ENCODE results near the gene TMEM256. TPM values are rescaled to one million over a fixed set of nuclear protein-coding genes. Genes with fewer than 3 reads are reported as not detected.

TMEM256 gene
- total RNA-seq, 1 donor from 2014 or later, result 118 TPM

DNA sequence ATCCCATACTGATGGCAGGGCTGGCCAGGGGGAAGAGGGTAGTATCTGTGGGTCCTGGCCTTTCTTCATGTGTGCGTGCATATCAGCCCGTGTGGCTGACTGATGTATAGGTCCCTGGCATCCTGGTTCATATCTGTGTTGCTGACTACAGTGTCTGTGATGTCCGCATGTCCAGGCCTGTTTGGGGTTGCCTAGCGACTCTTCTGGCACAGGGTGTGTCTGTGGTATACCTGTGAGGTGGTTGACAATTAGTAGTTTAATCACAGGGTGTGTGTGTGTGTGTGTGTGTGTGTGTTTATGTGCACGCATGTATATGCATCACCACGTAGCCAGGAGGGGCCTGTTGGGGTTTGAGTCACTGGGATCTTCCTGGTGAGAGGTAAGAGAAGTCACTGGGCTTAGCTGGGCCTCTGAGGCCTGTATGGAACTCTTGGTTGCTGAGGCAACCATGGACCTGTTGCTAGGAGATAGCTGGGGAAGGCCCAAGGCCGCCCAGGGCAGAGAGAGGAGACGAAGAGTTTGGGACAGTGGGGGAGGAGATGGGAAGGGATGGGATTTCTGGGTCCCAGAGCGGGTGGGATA is 49.5 kb downstream of the TMEM256 start:
- H3K27me3 ChIP-seq, result no peaks in the 10 kb centered on the region
- no peaks in the 10 kb centered on the region for H3K36me3 ChIP-seq
- H3K4me3 ChIP-seq, result peak overlapping the region in 1 of 2 donors; percentile 87
- no peaks in the 10 kb centered on the region for H3K9me3 ChIP-seq
- intact Hi-C loops (cut with DNase I), result loop anchor here (5.0 to 10.0 kb wide), 4 partner anchors 53 to 210 kb away; partner anchors contain the start of genes FGF11, NLGN2, POLR2A and SENP3
- H3K27ac ChIP-seq, result peak overlapping the region; percentile 96
- TF ChIP-seq POLR2A (IDR thresholded peaks at IDR 0.05) (no peak), POLR2AphosphoS5 (IDR thresholded peaks at IDR 0.05; ENCODE audit: insufficient read depth in 1 of 2, low read depth in 1 of 2) (peak in 1 of 2 donors; percentile 69)
- no peak for DNase-seq (ENCODE audit: extremely low spot score in 2 of 2)
- H3K4me1 ChIP-seq, result peaks cover 45% of the 10 kb centered on the region

Other genes starting within 250 kb of the TMEM256 start
- 2.5 TPM for gene ASGR1, start 224.7 kb downstream of the TMEM256 start, total RNA-seq
- gene DLG4, start 184.3 kb downstream of the TMEM256 start, total RNA-seq, result 23.3 TPM
- gene ACADVL, start 184.2 kb downstream of the TMEM256 start, total RNA-seq, result 957 TPM
- 53.0 TPM for gene DVL2, start 169.6 kb downstream of the TMEM256 start, total RNA-seq
- 24.8 TPM for gene PHF23, start 164.6 kb downstream of the TMEM256 start, total RNA-seq
- gene GABARAP, start 161.6 kb downstream of the TMEM256 start, total RNA-seq, result 395 TPM
- gene CTDNEP1, start 152.4 kb downstream of the TMEM256 start, total RNA-seq, result 64.6 TPM
- gene ELP5, start 151.9 kb downstream of the TMEM256 start, total RNA-seq, result 30.9 TPM
- 75.9 TPM for gene CLDN7, start 141.6 kb downstream of the TMEM256 start, total RNA-seq
- gene SLC2A4, start 122.4 kb downstream of the TMEM256 start, total RNA-seq, result 3.2 TPM
- 0.25 TPM for gene YBX2, start 109.5 kb downstream of the TMEM256 start, total RNA-seq
- gene EIF5A, start 96.5 kb downstream of the TMEM256 start, total RNA-seq, result 238 TPM
- 51.1 TPM for gene GPS2, start 88.7 kb downstream of the TMEM256 start, total RNA-seq
- gene NEURL4, start 74.8 kb downstream of the TMEM256 start, total RNA-seq, result 22.6 TPM
- gene ACAP1, start 67.6 kb downstream of the TMEM256 start, total RNA-seq, result 7.6 TPM
- gene KCTD11, start 51.9 kb downstream of the TMEM256 start, total RNA-seq, result 12.5 TPM
- gene TMEM95, start 48.9 kb downstream of the TMEM256 start, total RNA-seq, result not detected
- 10.1 TPM for gene TNK1, start 23.0 kb downstream of the TMEM256 start, total RNA-seq
- 37.1 TPM for gene PLSCR3, start 9.6 kb downstream of the TMEM256 start, total RNA-seq
- 25.5 TPM for gene NLGN2, start 3.7 kb upstream of the TMEM256 start, total RNA-seq
- gene SPEM1, start 16.2 kb upstream of the TMEM256 start, total RNA-seq, result not detected
- not detected for gene SPEM2, start 21.5 kb upstream of the TMEM256 start, total RNA-seq
- gene SPEM3, start 24.8 kb upstream of the TMEM256 start, total RNA-seq, result not detected
- gene TMEM102, start 31.3 kb upstream of the TMEM256 start, total RNA-seq, result 9.8 TPM
- 10.8 TPM for gene FGF11, start 35.4 kb upstream of the TMEM256 start, total RNA-seq
- gene CHRNB1, start 41.0 kb upstream of the TMEM256 start, total RNA-seq, result 5.9 TPM
- 38.1 TPM for gene ZBTB4, start 75.5 kb upstream of the TMEM256 start, total RNA-seq
- gene SLC35G6, start 77.3 kb upstream of the TMEM256 start, total RNA-seq, result not detected
- gene POLR2A, start 80.3 kb upstream of the TMEM256 start, total RNA-seq, result 118 TPM
- gene TNFSF12, start 145.0 kb upstream of the TMEM256 start, total RNA-seq, result 60.6 TPM
- gene TNFSF13, start 154.7 kb upstream of the TMEM256 start, total RNA-seq, result 20.1 TPM
- 60.2 TPM for gene SENP3, start 157.8 kb upstream of the TMEM256 start, total RNA-seq
- gene CD68, start 175.5 kb upstream of the TMEM256 start, total RNA-seq, result 40.0 TPM
- gene MPDU1, start 179.8 kb upstream of the TMEM256 start, total RNA-seq, result 73.4 TPM
- gene SOX15, start 186.0 kb upstream of the TMEM256 start, total RNA-seq, result 44.4 TPM
- gene FXR2, start 210.8 kb upstream of the TMEM256 start, total RNA-seq, result 36.1 TPM
- 69.7 TPM for gene SAT2, start 223.7 kb upstream of the TMEM256 start, total RNA-seq
- not detected for gene SHBG, start 226.0 kb upstream of the TMEM256 start, total RNA-seq
- 2.7 TPM for gene ATP1B2, start 246.8 kb upstream of the TMEM256 start, total RNA-seq